ENCODE results near the gene SMCHD1. TPM values are rescaled to one million over a fixed set of nuclear protein-coding genes. Genes with fewer than 3 reads are reported as not detected.

Gene SMCHD1
- total RNA-seq, 4 donors from 2014 or later, result 35.5 to 126 (median 41.3) TPM

- no peak for DNase-seq (ENCODE audit: low spot score in 2 of 2)
- Histone ChIP-seq H3K27me3 (no peaks in the 10 kb centered on the region), H3K9me3 (no peaks in the 10 kb centered on the region), H3K36me3 (peaks cover 70% of the 10 kb centered on the region), H3K4me3 (no peak overlapping the region), H3K4me1 (no peaks in the 10 kb centered on the region), H3K27ac (no peak overlapping the region)
- TF ChIP-seq EP300 (IDR thresholded peaks at IDR 0.05) (no peak), POLR2AphosphoS5 (IDR thresholded peaks at IDR 0.05) (no peak)
- TF ChIP-seq, protein P1, sequence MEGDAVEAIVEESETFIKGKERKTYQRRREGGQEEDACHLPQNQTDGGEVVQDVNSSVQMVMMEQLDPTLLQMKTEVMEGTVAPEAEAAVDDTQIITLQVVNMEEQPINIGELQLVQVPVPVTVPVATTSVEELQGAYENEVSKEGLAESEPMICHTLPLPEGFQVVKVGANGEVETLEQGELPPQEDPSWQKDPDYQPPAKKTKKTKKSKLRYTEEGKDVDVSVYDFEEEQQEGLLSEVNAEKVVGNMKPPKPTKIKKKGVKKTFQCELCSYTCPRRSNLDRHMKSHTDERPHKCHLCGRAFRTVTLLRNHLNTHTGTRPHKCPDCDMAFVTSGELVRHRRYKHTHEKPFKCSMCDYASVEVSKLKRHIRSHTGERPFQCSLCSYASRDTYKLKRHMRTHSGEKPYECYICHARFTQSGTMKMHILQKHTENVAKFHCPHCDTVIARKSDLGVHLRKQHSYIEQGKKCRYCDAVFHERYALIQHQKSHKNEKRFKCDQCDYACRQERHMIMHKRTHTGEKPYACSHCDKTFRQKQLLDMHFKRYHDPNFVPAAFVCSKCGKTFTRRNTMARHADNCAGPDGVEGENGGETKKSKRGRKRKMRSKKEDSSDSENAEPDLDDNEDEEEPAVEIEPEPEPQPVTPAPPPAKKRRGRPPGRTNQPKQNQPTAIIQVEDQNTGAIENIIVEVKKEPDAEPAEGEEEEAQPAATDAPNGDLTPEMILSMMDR (IDR thresholded peaks at IDR 0.05), result no peak
These were observed 90.7 kb downstream of the SMCHD1 start for GRCh38 chr18:2746274-2746673.

GRCh38 chr18:2758309-2758708 is 102.8 kb downstream of the SMCHD1 start:
- no peak for DNase-seq (ENCODE audit: low spot score in 2 of 2)
- TF ChIP-seq POLR2AphosphoS5 (IDR thresholded peaks at IDR 0.05) (no peak), POLR2A (IDR thresholded peaks at IDR 0.05) (no peak), EP300 (IDR thresholded peaks at IDR 0.05) (no peak)
- TF ChIP-seq, protein P1 (IDR thresholded peaks at IDR 0.05), result no peak
- Histone ChIP-seq H3K9me3 (no peaks in the 10 kb centered on the region), H3K4me1 (no peaks in the 10 kb centered on the region), H3K36me3 (peaks cover 43% of the 10 kb centered on the region), H3K4me3 (no peak overlapping the region), H3K27me3 (no peaks in the 10 kb centered on the region), H3K27ac (no peak overlapping the region)
- 77% methylated on average over 1 of the region's 1 CpG for WGBS

GRCh38 chr18:2774669-2775068 is 119.1 kb downstream of the SMCHD1 start:
- TF ChIP-seq, protein P1 (IDR thresholded peaks at IDR 0.05), result no peak
- WGBS, result 93% methylated on average over 2 of the region's 2 CpGs
- no peaks in the 10 kb centered on the region for H3K4me1 ChIP-seq
- no peaks in the 10 kb centered on the region for H3K27me3 ChIP-seq
- H3K36me3 ChIP-seq, result peaks cover 79% of the 10 kb centered on the region
- no peaks in the 10 kb centered on the region for H3K9me3 ChIP-seq
- no peak for DNase-seq (ENCODE audit: low spot score in 2 of 2)
- H3K27ac ChIP-seq, result no peak overlapping the region
- H3K4me3 ChIP-seq, result no peak overlapping the region

DNA sequence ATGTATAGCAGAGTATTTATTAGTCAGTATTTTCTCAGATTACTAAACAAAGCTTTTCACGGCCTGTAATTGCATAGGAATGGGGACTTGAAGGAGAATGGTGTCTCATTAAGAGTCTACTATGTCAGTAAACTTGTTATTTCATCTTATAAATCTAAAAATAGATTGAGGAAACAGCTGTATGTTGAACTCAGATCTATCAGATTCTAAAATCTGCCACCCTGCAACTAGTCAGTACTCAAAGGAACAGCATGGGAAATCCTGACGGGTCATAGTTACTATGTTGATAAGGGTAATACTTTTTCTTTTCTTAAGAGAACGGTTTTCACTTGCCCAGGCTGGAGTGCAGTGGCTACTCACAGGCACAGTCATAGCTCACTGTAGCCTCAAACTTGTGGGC is 121.1 kb downstream of the SMCHD1 start:
- H3K27ac ChIP-seq, result no peak overlapping the region
- no peaks in the 10 kb centered on the region for H3K27me3 ChIP-seq
- H3K36me3 ChIP-seq, result peaks cover 75% of the 10 kb centered on the region
- no peak for DNase-seq (ENCODE audit: low spot score in 2 of 2)
- H3K4me1 ChIP-seq, result no peaks in the 10 kb centered on the region
- TF ChIP-seq, protein P1 (IDR thresholded peaks at IDR 0.05), result no peak
- TF ChIP-seq POLR2A (IDR thresholded peaks at IDR 0.05) (no peak), EP300 (IDR thresholded peaks at IDR 0.05) (no peak), POLR2AphosphoS5 (IDR thresholded peaks at IDR 0.05) (no peak)
- H3K9me3 ChIP-seq, result no peaks in the 10 kb centered on the region
- 84% methylated on average over 3 of the region's 3 CpGs for WGBS
- H3K4me3 ChIP-seq, result no peak overlapping the region

DNA sequence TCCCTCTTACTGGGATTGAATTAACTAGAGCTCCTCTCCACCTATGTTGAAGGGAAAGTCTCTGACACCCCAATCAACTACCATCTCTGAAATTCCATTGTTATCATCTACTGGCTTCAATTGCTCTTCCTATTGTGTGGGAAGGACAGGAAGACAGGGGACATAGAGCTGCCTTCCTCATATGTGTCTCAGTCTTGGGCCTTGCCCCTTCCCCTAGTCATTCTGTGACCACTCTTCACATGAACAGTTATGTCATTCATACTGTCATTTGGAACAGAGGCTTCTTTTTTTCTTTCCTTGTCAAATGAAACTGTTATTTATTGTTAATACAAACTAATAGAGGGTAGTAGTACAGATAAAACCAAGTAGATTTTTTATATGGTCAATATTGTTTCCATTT is 121.7 kb downstream of the SMCHD1 start:
- Histone ChIP-seq H3K9me3 (no peaks in the 10 kb centered on the region), H3K27ac (no peak overlapping the region), H3K36me3 (peaks cover 76% of the 10 kb centered on the region), H3K4me3 (no peak overlapping the region), H3K4me1 (no peaks in the 10 kb centered on the region), H3K27me3 (no peaks in the 10 kb centered on the region)
- TF ChIP-seq POLR2A (IDR thresholded peaks at IDR 0.05), result no peak
- no peak for TF ChIP-seq EP300 (IDR thresholded peaks at IDR 0.05)
- TF ChIP-seq POLR2AphosphoS5 (IDR thresholded peaks at IDR 0.05), result no peak
- TF ChIP-seq, protein P1 (IDR thresholded peaks at IDR 0.05), result no peak
- DNase-seq (ENCODE audit: low spot score in 2 of 2), result no peak
